KMS-11 (cell line): ENCODE data around the gene ADD1.

Source experiments
- H2AFZ ChIP-seq: fragments of 200-600 bp; sonication (generic); 2 replicates; pipeline ENCODE4 v1.6.1; 2016; ENCODE audit warnings: antibody characterized with exemption, mixed run types, low read depth
- H3K27ac ChIP-seq: fragments of 200-600 bp; sonication (generic); 2 replicates; pipeline ENCODE4 v1.6.1; 2016; ENCODE audit warnings: mild to moderate bottlenecking, mixed run types
- H3K27me3 ChIP-seq: fragments of 200-600 bp; sonication (generic); 2 replicates; pipeline ENCODE4 v1.6.1; 2017; ENCODE audit warnings: mild to moderate bottlenecking, low read depth, mixed run types, moderate library complexity; ENCODE audit not compliant: insufficient read depth
- H3K36me3 ChIP-seq: fragments of 200-600 bp; sonication (generic); 2 replicates; pipeline ENCODE4 v1.6.1; 2017; ENCODE audit warnings: mild to moderate bottlenecking, mixed run types; ENCODE audit not compliant: insufficient read depth
- H3K4me1 ChIP-seq: fragments of 200-600 bp; sonication (generic); 2 replicates; pipeline ENCODE4 v1.6.1; 2016; ENCODE audit warnings: mild to moderate bottlenecking, low read depth, mixed run types; ENCODE audit not compliant: poor library complexity, severe bottlenecking
- H3K4me2 ChIP-seq: fragments of 200-600 bp; sonication (generic); 2 replicates; pipeline ENCODE4 v1.7.0; 2016; ENCODE audit warnings: mild to moderate bottlenecking, mixed run types
- H3K4me3 ChIP-seq: fragments of 200-600 bp; sonication (generic); IDR thresholded peaks from 2 replicates; pipeline ENCODE4 v1.6.1; 2017; ENCODE audit warnings: low read depth, low read length, mixed read lengths; ENCODE audit not compliant: insufficient read depth
- H3K79me2 ChIP-seq: fragments of 200-600 bp; sonication (generic); 2 replicates; pipeline ENCODE4 v1.6.1; 2016; ENCODE audit warnings: low read depth, mixed run types; ENCODE audit not compliant: insufficient read depth
- H3K9ac ChIP-seq: fragments of 200-600 bp; sonication (generic); 2 replicates; pipeline ENCODE4 v1.6.1; 2016; ENCODE audit warnings: mild to moderate bottlenecking, mixed run types
- H4K20me1 ChIP-seq: fragments of 200-600 bp; sonication (generic); 2 replicates; pipeline ENCODE4 v1.6.1; 2016; ENCODE audit warnings: mild to moderate bottlenecking, mixed run types; ENCODE audit not compliant: insufficient read depth
- TF ChIP-seq, protein P1 (sequence below): fragments of 200-600 bp; sonication (generic); conservative IDR thresholded peaks from 2 replicates; pipeline ENCODE4 v1.6.1; 2017; ENCODE audit warnings: low read depth, mild to moderate bottlenecking, antibody characterized with exemption, low read length, moderate library complexity, mixed read lengths

The ADD1 gene

DNA sequence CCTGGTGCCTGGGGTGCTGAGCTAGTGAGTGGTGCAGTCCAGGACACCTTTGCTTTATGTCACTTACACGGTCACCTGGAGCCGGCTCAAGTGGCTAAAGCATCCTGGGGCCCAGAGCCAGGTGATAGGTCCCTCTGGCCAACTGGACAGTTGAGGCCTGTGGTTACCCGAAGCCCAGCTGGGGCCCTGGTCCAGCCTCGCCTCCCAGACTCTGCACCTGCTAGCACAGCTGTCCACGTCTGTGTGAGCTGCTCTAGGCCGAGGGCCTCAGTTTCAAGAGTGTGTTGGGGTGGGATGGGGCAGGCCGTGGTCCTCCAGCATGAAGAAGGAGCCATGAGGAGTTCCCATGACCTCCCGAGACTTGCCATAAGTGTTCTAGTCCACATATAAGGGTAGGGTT lies 7.7 kb upstream of the ADD1 start:
- Histone ChIP-seq H3K27ac (no peak overlapping the region), H4K20me1 (no peaks in the 10 kb centered on the region), H3K79me2 (no peaks in the 10 kb centered on the region), H3K36me3 (no peaks in the 10 kb centered on the region), H3K4me1 (no peaks in the 10 kb centered on the region), H3K4me3 (no peak overlapping the region), H2AFZ (no peak overlapping the region), H3K4me2 (no peak overlapping the region), H3K27me3 (no peaks in the 10 kb centered on the region), H3K9ac (no peak overlapping the region)
- TF ChIP-seq, protein P1, sequence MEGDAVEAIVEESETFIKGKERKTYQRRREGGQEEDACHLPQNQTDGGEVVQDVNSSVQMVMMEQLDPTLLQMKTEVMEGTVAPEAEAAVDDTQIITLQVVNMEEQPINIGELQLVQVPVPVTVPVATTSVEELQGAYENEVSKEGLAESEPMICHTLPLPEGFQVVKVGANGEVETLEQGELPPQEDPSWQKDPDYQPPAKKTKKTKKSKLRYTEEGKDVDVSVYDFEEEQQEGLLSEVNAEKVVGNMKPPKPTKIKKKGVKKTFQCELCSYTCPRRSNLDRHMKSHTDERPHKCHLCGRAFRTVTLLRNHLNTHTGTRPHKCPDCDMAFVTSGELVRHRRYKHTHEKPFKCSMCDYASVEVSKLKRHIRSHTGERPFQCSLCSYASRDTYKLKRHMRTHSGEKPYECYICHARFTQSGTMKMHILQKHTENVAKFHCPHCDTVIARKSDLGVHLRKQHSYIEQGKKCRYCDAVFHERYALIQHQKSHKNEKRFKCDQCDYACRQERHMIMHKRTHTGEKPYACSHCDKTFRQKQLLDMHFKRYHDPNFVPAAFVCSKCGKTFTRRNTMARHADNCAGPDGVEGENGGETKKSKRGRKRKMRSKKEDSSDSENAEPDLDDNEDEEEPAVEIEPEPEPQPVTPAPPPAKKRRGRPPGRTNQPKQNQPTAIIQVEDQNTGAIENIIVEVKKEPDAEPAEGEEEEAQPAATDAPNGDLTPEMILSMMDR, result no peak

DNA sequence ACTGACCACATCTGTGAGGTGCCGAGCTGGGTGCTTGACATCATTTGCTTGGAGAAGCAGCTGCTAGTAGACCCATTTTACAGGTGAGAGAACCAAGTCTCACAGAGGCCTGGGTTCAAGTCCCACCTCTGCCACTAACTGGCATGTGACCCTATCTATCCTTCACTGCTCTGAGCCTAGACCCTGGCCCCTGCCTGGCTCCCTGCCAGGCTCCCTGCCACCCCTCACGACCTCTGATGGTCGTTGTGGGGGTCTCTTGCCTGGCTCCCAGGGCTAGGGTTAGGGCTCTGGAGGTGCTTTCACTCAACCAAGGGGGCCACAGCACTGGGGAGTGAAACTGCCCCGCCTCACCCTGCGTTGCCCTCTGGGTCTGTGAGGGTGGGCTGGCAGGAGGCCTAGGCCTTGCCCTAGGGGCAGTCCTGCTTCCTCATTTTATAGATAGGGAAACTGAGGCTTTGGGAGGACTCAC lies 7.2 kb upstream of the ADD1 start:
- Histone ChIP-seq H3K27ac (no peak overlapping the region), H3K4me1 (no peaks in the 10 kb centered on the region), H3K79me2 (no peaks in the 10 kb centered on the region), H3K4me2 (no peak overlapping the region), H3K36me3 (no peaks in the 10 kb centered on the region), H4K20me1 (no peaks in the 10 kb centered on the region), H2AFZ (no peak overlapping the region), H3K4me3 (no peak overlapping the region), H3K27me3 (no peaks in the 10 kb centered on the region), H3K9ac (no peak overlapping the region)
- TF ChIP-seq, protein P1, result no peak

DNA sequence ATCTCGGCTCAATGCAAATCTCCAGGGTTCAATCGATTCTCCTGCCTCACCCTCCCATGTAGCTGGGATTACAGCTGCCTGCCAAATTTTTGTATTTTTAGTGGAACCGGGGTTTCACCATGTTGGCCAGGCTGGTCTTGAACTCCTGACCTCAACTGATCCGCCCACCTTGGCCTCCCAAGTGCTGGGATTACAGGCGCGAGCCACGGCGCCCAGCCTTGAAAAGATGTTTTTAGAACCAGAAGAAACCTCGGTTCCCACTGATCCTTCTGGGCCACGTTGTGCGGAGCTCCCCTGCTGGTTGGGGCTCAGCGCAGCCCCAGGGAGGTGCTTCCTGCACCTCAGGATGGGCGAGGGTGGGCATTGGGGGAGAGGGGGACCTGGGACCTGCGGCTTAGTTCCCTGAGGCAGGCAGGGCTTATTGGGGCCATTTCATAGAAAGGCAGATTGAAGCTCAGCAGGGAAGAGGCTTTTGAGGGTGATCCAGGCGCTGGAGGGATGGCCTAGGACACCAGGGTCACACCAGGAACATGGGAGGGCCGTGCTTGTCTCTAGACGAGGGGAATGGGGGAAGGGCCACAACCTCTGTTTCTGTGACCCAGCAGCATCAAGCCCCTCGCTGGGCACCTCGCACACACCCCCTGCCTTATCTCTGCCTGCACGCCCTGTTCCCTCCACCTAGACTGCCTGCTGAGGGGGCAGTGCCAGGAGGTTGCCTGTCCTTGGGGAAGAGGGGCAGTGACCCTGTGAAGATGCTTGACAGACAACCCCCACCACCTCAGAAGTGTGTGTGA lies 6.3 kb upstream of the ADD1 start:
- no peaks in the 10 kb centered on the region for H3K27me3 ChIP-seq
- H3K79me2 ChIP-seq, result no peaks in the 10 kb centered on the region
- no peak overlapping the region for H2AFZ ChIP-seq
- H3K9ac ChIP-seq, result no peak overlapping the region
- no peak overlapping the region for H3K27ac ChIP-seq
- H3K36me3 ChIP-seq, result no peaks in the 10 kb centered on the region
- H3K4me3 ChIP-seq, result no peak overlapping the region
- H4K20me1 ChIP-seq, result no peaks in the 10 kb centered on the region
- TF ChIP-seq, protein P1, result no peak
- H3K4me1 ChIP-seq, result no peaks in the 10 kb centered on the region
- no peak overlapping the region for H3K4me2 ChIP-seq

DNA sequence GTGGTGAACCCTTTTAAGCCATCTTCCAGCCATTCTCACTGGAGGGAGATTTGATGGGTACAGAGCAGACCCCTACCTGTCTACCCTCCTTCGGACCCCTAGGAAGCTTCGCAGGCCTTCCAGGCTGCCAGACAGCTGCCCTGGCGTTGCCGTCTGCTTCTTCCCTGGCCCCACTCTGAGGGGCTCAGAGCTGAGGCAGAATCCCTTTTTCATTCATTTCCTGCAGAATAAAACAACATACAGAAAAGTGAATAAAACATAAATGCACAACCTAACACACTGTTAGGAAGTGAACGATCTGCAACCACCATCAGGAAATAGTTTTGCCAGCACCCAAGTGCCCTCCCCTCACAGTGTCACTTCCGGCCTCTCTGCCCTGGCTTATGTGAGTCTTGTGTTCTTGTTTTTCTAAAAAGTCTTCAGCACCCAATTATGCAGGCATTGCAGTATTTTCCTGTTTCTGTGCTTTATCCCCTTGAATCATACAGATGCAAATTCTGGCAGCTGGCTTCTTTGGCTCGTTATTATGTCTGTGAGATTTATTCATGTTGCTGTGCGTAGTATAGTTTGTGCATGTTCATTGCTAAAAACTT lies 5.6 kb upstream of the ADD1 start:
- Histone ChIP-seq H2AFZ (no peak overlapping the region), H3K4me3 (no peak overlapping the region), H3K27ac (no peak overlapping the region), H3K4me1 (peaks cover 6% of the 10 kb centered on the region), H4K20me1 (no peaks in the 10 kb centered on the region), H3K79me2 (no peaks in the 10 kb centered on the region), H3K27me3 (no peaks in the 10 kb centered on the region), H3K36me3 (no peaks in the 10 kb centered on the region), H3K4me2 (no peak overlapping the region), H3K9ac (no peak overlapping the region)
- TF ChIP-seq, protein P1, result no peak
